Panc1 (cell line): ENCODE results near the gene DENND1B.

Experiments used
- CTCF ChIP-seq: fragments of 450-650 bp; IDR thresholded peaks from 2 replicates; pipeline ENCODE4 v1.5.1; 2017; ENCODE audit warnings: mild to moderate bottlenecking
- POLR2AphosphoS5 ChIP-seq: IDR thresholded peaks from 2 replicates; pipeline ENCODE4 v1.6.1; 2012; ENCODE audit warnings: mild to moderate bottlenecking, low read depth, low read length, moderate library complexity

GRCh38 chr1:197638316-197638715 lies 137.0 kb downstream of the DENND1B start:
- TF ChIP-seq CTCF (no peak), POLR2AphosphoS5 (no peak)
